Sigmoid colon (tissue), 7 donors: ENCODE measurements around the gene CRYBG3. TPM values are rescaled to one million over a fixed set of nuclear protein-coding genes. Genes with fewer than 3 reads are reported as not detected.

Experiments used
- DNase-seq: peaks from one replicate; pipeline ENCODE4 v3.0.0-alpha.2; 2019
- H3K27ac ChIP-seq, 4 donors: fragments of 200-600 bp; sonication (generic); one replicate each; pipeline ENCODE4 v1.5.1; 2016 to 2019; ENCODE audit warnings: mild to moderate bottlenecking in 1 of 4
- H3K27me3 ChIP-seq, 3 donors: fragments of 200-600 bp; sonication (generic); one replicate each; pipeline ENCODE4 v1.5.1; 2019; ENCODE audit warnings: mild to moderate bottlenecking in 1 of 3
- H3K36me3 ChIP-seq, 4 donors: fragments of 200-600 bp; sonication (generic); one replicate each; pipeline ENCODE4 v1.5.1; 2016 to 2019
- H3K4me1 ChIP-seq, 4 donors: fragments of 200-600 bp; sonication (generic); one replicate each; pipeline ENCODE4 v1.5.1; 2017 to 2019
- H3K4me3 ChIP-seq, 4 donors: fragments of 200-600 bp; sonication (generic); one replicate each; pipeline ENCODE4 v1.5.1; 2017 to 2019; ENCODE audit warnings: mild to moderate bottlenecking in 2 of 4, moderate library complexity in 1 of 4
- H3K9me3 ChIP-seq, 4 donors: fragments of 200-600 bp in 3 of 4; sonication (generic) in 3 of 4; one replicate each; pipeline versions ENCODE4 v1.5.1 to v1.6.1; 2013 to 2019
- EP300 ChIP-seq, 4 donors: sonication (generic); formaldehyde crosslinking; IDR thresholded peaks; one replicate each; pipeline ENCODE4 v1.6.1; 2017; ENCODE audit warnings: antibody characterized with exemption in 4 of 4
- POLR2A ChIP-seq, 2 donors: fragments of 450-650 bp; IDR thresholded peaks; one replicate each; pipeline ENCODE4 v1.6.1; 2016; ENCODE audit warnings: antibody characterized with exemption in 2 of 2, mild to moderate bottlenecking in 2 of 2, moderate library complexity in 2 of 2
- POLR2AphosphoS5 ChIP-seq, 4 donors: sonication (generic); formaldehyde crosslinking; IDR thresholded peaks; one replicate each; pipeline ENCODE4 v1.6.1; 2017; ENCODE audit warnings: antibody characterized with exemption in 4 of 4
- WGBS, 2 donors: extraction: QIAGEN DNeasy Blood & Tissue Kit; methylation state at CpG; one replicate each; pipeline ENCODE4 v1.1.7; 2013; 5-methylcytosine and 5-hydroxymethylcytosine counted together
- intact Hi-C: fragments of 100-400 bp; cut with DNase I; formaldehyde crosslinking; loops from one replicate; pipeline ENCODE4 v1.15.1; 2023
- polyA plus RNA-seq, 3 donors: library from polyadenylated mRNA; stranded (reverse); fragments of 200-250 nt; gene quantifications; one replicate each; pipeline ENCODE4 v1.2.3, GENCODE V29; 2013
- total RNA-seq, 4 donors: library from RNA; depleted of rRNA; stranded (reverse); fragments of >200 nt; gene quantifications; one replicate each; pipeline ENCODE4 v1.1.0, GENCODE V29; 2016
- TF ChIP-seq, protein P1 (sequence below), 4 experiments: fragments of 450-650 bp in 3 of 4; fragments of 200-600 bp in 1 of 4; IDR thresholded peaks; one replicate each; pipeline ENCODE4 v1.5.1; 2016 to 2019; ENCODE audit warnings: antibody characterized with exemption in 4 of 4, mild to moderate bottlenecking in 3 of 4, moderate library complexity in 2 of 4
- donor health status: healthy with polysubstance abuse.
- donor health status: Bipolar disorder and iron deficiency.
- donor health status: healthy.

The CRYBG3 gene
- total and polyA plus RNA-seq, 7 donors: 3.0 to 60.2 (median 37.8) TPM

DNA sequence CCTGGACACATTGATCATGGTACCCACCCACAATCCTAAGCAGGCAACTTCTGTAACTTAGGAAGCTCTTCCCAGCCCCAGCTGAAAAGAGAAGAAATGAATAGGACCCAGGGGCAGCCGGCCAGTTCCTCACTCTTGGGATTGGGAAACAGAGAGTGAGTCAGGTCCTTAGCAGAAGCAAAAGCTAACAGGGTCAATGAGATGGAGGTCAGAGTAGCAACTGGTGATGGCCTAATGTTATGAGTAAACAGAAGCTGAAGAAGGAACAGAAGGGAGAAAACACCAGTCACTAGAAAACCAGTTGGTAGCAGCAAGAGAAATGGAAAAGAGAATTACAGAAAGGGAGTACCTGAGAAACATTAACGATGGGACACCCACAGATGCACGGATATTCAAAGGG is 130.5 kb downstream of the CRYBG3 start:
- no peaks in the 10 kb centered on the region for H3K9me3 ChIP-seq
- H3K4me1 ChIP-seq: peaks cover 0 to 1% (median 0%) of the 10 kb centered on the region in 4 donors
- peaks cover 0 to 82% (median 17%) of the 10 kb centered on the region in 4 donors for H3K36me3 ChIP-seq
- DNase-seq: peak; percentile 72
- no peak overlapping the region for H3K27ac ChIP-seq
- H3K4me3 ChIP-seq: no peak overlapping the region
- H3K27me3 ChIP-seq: no peaks in the 10 kb centered on the region
- 89% methylated on average over 3 of the region's 3 CpGs for WGBS, 2 donors
- TF ChIP-seq, protein P1, sequence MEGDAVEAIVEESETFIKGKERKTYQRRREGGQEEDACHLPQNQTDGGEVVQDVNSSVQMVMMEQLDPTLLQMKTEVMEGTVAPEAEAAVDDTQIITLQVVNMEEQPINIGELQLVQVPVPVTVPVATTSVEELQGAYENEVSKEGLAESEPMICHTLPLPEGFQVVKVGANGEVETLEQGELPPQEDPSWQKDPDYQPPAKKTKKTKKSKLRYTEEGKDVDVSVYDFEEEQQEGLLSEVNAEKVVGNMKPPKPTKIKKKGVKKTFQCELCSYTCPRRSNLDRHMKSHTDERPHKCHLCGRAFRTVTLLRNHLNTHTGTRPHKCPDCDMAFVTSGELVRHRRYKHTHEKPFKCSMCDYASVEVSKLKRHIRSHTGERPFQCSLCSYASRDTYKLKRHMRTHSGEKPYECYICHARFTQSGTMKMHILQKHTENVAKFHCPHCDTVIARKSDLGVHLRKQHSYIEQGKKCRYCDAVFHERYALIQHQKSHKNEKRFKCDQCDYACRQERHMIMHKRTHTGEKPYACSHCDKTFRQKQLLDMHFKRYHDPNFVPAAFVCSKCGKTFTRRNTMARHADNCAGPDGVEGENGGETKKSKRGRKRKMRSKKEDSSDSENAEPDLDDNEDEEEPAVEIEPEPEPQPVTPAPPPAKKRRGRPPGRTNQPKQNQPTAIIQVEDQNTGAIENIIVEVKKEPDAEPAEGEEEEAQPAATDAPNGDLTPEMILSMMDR (IDR thresholded peaks at IDR 0.05): no peak
- TF ChIP-seq POLR2A (IDR thresholded peaks at IDR 0.05): no peak
- TF ChIP-seq POLR2AphosphoS5 (IDR thresholded peaks at IDR 0.05): no peak
- TF ChIP-seq EP300 (IDR thresholded peaks at IDR 0.05): no peak
- intact Hi-C loops: no loop called here

- Histone ChIP-seq H3K36me3 (peaks cover 0 to 76% (median 17%) of the 10 kb centered on the region in 4 donors), H3K27ac (no peak overlapping the region), H3K9me3 (no peaks in the 10 kb centered on the region), H3K4me1 (peaks cover 0 to 7% (median 5%) of the 10 kb centered on the region in 4 donors), H3K27me3 (no peaks in the 10 kb centered on the region), H3K4me3 (no peak overlapping the region)
- WGBS, 2 donors: 89 to 91% methylated on average over 1 of the region's 1 CpG
- TF ChIP-seq, protein P1 (IDR thresholded peaks at IDR 0.05): no peak
- TF ChIP-seq POLR2AphosphoS5 (IDR thresholded peaks at IDR 0.05): no peak
- no peak for TF ChIP-seq EP300 (IDR thresholded peaks at IDR 0.05)
- no peak for TF ChIP-seq POLR2A (IDR thresholded peaks at IDR 0.05)
- DNase-seq: no peak
- intact Hi-C loops: no loop called here
These were observed 131.1 kb downstream of the CRYBG3 start for GRCh38 chr3:97952872-97953271.

GRCh38 chr3:97954228-97954827 is 132.5 kb downstream of the CRYBG3 start:
- WGBS, 2 donors: 87 to 93% methylated on average over 9 of the region's 9 CpGs
- H3K4me3 ChIP-seq: no peak overlapping the region
- intact Hi-C loops: no loop called here
- no peak overlapping the region for H3K27ac ChIP-seq
- TF ChIP-seq POLR2A (IDR thresholded peaks at IDR 0.05) (no peak), POLR2AphosphoS5 (IDR thresholded peaks at IDR 0.05) (no peak), EP300 (IDR thresholded peaks at IDR 0.05) (no peak)
- TF ChIP-seq, protein P1 (IDR thresholded peaks at IDR 0.05): no peak
- H3K4me1 ChIP-seq: peaks cover 0 to 14% (median 13%) of the 10 kb centered on the region in 4 donors
- H3K27me3 ChIP-seq: no peaks in the 10 kb centered on the region
- no peaks in the 10 kb centered on the region for H3K9me3 ChIP-seq
- H3K36me3 ChIP-seq: peaks cover 0 to 62% (median 17%) of the 10 kb centered on the region in 4 donors
- no peak for DNase-seq

- no peak overlapping the region for H3K4me3 ChIP-seq
- peaks cover 0 to 54% (median 14%) of the 10 kb centered on the region in 4 donors for H3K36me3 ChIP-seq
- DNase-seq: no peak
- H3K4me1 ChIP-seq: peaks cover 0 to 14% (median 13%) of the 10 kb centered on the region in 4 donors
- H3K9me3 ChIP-seq: no peaks in the 10 kb centered on the region
- H3K27ac ChIP-seq: no peak overlapping the region
- H3K27me3 ChIP-seq: no peaks in the 10 kb centered on the region
- 32 to 67% methylated on average over 3 of the region's 3 CpGs for WGBS, 2 donors
- intact Hi-C loops: loop anchor here (5.0 kb wide), 1 partner anchor 66 kb away; no protein-coding TSS in a partner anchor
- no peak for TF ChIP-seq EP300 (IDR thresholded peaks at IDR 0.05)
- TF ChIP-seq, protein P1 (IDR thresholded peaks at IDR 0.05): no peak
- TF ChIP-seq POLR2A (IDR thresholded peaks at IDR 0.05): no peak
- no peak for TF ChIP-seq POLR2AphosphoS5 (IDR thresholded peaks at IDR 0.05)
These were observed 134.2 kb downstream of the CRYBG3 start for GRCh38 chr3:97956051-97956450.
